Astrocyte (in vitro differentiated cells and primary cell): ENCODE data around the gene TWNK. TPM values are rescaled to one million over a fixed set of nuclear protein-coding genes. Genes with fewer than 3 reads are reported as not detected.
A peak's percentile ranks its signal among the peaks of the same experiment; 100 is the strongest.

Source experiments
- DNase-seq: peaks from one replicate; pipeline ENCODE4 v3.0.0-alpha.2; 2010; ENCODE audit warnings: low read depth
- FAIRE-seq: peaks from 2 replicates; lab custom pipeline; 2011; peaks lifted over from hg19 to GRCh38; lab: Jason Lieb, UNC
- H2AFZ ChIP-seq: 2 replicates; pipeline ENCODE4 v1.6.0; 2012; ENCODE audit warnings: low read depth, low read length, inconsistent platforms
- H3K27ac ChIP-seq: 2 replicates; pipeline ENCODE4 v1.5.1; 2011; ENCODE audit warnings: low read depth, low read length, inconsistent platforms
- H3K27me3 ChIP-seq: 2 replicates; pipeline ENCODE4 v1.6.0; 2011; ENCODE audit warnings: low read length, inconsistent platforms; ENCODE audit not compliant: insufficient read depth
- H3K36me3 ChIP-seq: 2 replicates; pipeline ENCODE4 v1.5.1; 2011; ENCODE audit warnings: low read length, inconsistent platforms; ENCODE audit not compliant: insufficient read depth
- H3K4me1 ChIP-seq: 2 replicates; pipeline ENCODE4 v1.5.1; 2011; ENCODE audit warnings: low read length, inconsistent platforms; ENCODE audit not compliant: insufficient read depth
- H3K4me2 ChIP-seq: 2 replicates; pipeline ENCODE4 v1.6.0; 2012; ENCODE audit warnings: low read length, inconsistent platforms
- H3K4me3 ChIP-seq: 2 replicates; pipeline ENCODE4 v1.5.1; 2011; ENCODE audit warnings: low read depth, mild to moderate bottlenecking, low read length, inconsistent platforms; ENCODE audit not compliant: insufficient read depth
- H3K79me2 ChIP-seq: 2 replicates; pipeline ENCODE4 v1.6.0; 2012; ENCODE audit warnings: mild to moderate bottlenecking, low read length, inconsistent platforms; ENCODE audit not compliant: insufficient read depth
- H3K9ac ChIP-seq: 2 replicates; pipeline ENCODE4 v1.6.0; 2012; ENCODE audit warnings: mild to moderate bottlenecking, low read length, inconsistent platforms
- H3K9me3 ChIP-seq: 2 replicates; pipeline ENCODE4 v1.5.1; 2012; ENCODE audit warnings: low read depth, mild to moderate bottlenecking, low read length, inconsistent platforms; ENCODE audit not compliant: insufficient read depth
- H4K20me1 ChIP-seq: 2 replicates; pipeline ENCODE4 v1.6.0; 2012; ENCODE audit warnings: low read length, inconsistent platforms; ENCODE audit not compliant: insufficient read depth
- H3K27ac Mint-ChIP-seq: one replicate; pipeline ENCODE4 v1.8.0; 2021; ENCODE audit warnings: mild to moderate bottlenecking, mixed read lengths; ENCODE audit not compliant: unreplicated experiment
- H3K27me3 Mint-ChIP-seq: one replicate; pipeline ENCODE4 v1.8.0; 2021; ENCODE audit warnings: low read depth, mixed read lengths; ENCODE audit not compliant: unreplicated experiment
- H3K36me3 Mint-ChIP-seq: one replicate; pipeline ENCODE4 v1.8.0; 2021; ENCODE audit warnings: low read depth, mixed read lengths; ENCODE audit not compliant: unreplicated experiment
- H3K4me1 Mint-ChIP-seq: one replicate; pipeline ENCODE4 v1.8.0; 2021; ENCODE audit warnings: low read depth, mixed read lengths; ENCODE audit not compliant: unreplicated experiment
- H3K4me3 Mint-ChIP-seq: one replicate; pipeline ENCODE4 v1.8.0; 2021; ENCODE audit warnings: mild to moderate bottlenecking, moderate library complexity, mixed read lengths; ENCODE audit not compliant: unreplicated experiment
- H3K9me3 Mint-ChIP-seq: one replicate; pipeline ENCODE4 v1.8.0; 2021; ENCODE audit warnings: mild to moderate bottlenecking, mixed read lengths; ENCODE audit not compliant: unreplicated experiment
- EZH2 ChIP-seq: IDR thresholded peaks from 2 replicates; pipeline ENCODE4 v1.6.1; 2012; ENCODE audit warnings: mild to moderate bottlenecking, low read length, inconsistent platforms; ENCODE audit not compliant: insufficient read depth
- total RNA-seq: library from RNA; stranded (reverse); gene quantifications from 2 replicates; pipeline ENCODE4 v1.2.1, GENCODE V29; 2021
- TF ChIP-seq, protein P1 (sequence below): IDR thresholded peaks from 2 replicates; pipeline ENCODE4 v1.5.1; 2011; ENCODE audit warnings: low read depth, mild to moderate bottlenecking, inconsistent platforms, low read length, moderate library complexity; ENCODE audit not compliant: insufficient read depth

TWNK gene
- total RNA-seq, 1 donor from 2014 or later: 12.9 TPM

DNA sequence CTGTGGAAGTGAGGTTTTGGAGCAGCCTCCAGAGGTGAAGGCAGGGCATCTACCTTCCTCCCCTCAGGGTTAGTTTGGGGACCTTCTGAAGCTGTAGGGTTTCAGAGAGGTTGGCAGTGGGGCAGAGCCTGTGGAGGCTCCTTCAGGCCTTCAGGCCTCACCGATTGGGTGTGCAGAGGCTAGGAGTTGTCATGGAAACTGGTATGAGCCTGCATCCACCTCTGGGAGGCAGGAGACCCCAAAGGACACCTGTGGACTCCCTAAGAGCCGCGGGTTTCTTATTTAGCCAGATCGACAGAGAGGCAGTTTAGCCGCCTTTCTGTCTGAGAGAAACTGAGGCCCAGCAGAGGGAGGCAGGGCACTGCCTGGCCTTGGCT, 14.3 kb downstream of the TWNK start:
- Mint-ChIP-seq H3K36me3 (peaks cover 3% of the 10 kb centered on the region), H3K9me3 (peaks cover 4% of the 10 kb centered on the region), H3K4me1 (peaks cover 10% of the 10 kb centered on the region), H3K27me3 (no peaks in the 10 kb centered on the region), H3K4me3 (peak overlapping the region; percentile 89), H3K27ac (no peak overlapping the region)
- peaks cover 54% of the 10 kb centered on the region for H3K79me2 ChIP-seq
- H2AFZ ChIP-seq: no peak overlapping the region
- H3K27me3 ChIP-seq: no peaks in the 10 kb centered on the region
- no peak for DNase-seq
- H4K20me1 ChIP-seq: peaks cover 55% of the 10 kb centered on the region
- peaks cover 10% of the 10 kb centered on the region for H3K36me3 ChIP-seq
- TF ChIP-seq, protein P1, sequence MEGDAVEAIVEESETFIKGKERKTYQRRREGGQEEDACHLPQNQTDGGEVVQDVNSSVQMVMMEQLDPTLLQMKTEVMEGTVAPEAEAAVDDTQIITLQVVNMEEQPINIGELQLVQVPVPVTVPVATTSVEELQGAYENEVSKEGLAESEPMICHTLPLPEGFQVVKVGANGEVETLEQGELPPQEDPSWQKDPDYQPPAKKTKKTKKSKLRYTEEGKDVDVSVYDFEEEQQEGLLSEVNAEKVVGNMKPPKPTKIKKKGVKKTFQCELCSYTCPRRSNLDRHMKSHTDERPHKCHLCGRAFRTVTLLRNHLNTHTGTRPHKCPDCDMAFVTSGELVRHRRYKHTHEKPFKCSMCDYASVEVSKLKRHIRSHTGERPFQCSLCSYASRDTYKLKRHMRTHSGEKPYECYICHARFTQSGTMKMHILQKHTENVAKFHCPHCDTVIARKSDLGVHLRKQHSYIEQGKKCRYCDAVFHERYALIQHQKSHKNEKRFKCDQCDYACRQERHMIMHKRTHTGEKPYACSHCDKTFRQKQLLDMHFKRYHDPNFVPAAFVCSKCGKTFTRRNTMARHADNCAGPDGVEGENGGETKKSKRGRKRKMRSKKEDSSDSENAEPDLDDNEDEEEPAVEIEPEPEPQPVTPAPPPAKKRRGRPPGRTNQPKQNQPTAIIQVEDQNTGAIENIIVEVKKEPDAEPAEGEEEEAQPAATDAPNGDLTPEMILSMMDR: no peak
- no peak for TF ChIP-seq EZH2
- FAIRE-seq: no peak
- H3K9me3 ChIP-seq: no peaks in the 10 kb centered on the region
- peaks cover 31% of the 10 kb centered on the region for H3K4me1 ChIP-seq
- peak overlapping the region; percentile 94 for H3K9ac ChIP-seq
- H3K4me3 ChIP-seq: peak overlapping the region; percentile 89
- peak overlapping the region; percentile 93 for H3K4me2 ChIP-seq
- peak overlapping the region; percentile 92 for H3K27ac ChIP-seq

DNA sequence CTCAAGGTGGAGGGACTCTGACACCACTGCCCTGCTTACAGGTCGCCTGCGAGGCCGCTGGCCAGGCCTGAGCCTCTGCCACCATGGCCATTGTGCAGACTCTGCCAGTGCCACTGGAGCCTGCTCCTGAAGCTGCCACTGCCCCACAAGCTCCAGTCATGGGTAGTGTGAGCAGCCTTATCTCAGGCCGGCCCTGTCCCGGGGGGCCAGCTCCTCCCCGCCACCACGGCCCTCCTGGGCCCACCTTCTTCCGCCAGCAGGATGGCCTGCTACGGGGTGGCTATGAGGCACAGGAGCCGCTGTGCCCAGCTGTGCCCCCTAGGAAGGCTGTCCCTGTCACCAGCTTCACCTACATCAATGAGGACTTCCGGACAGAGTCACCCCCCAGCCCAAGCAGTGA, 15.1 kb downstream of the TWNK start:
- H3K27ac ChIP-seq: peak overlapping the region; percentile 92
- H3K9ac ChIP-seq: peak overlapping the region; percentile 94
- H3K27me3 ChIP-seq: no peaks in the 10 kb centered on the region
- peaks cover 10% of the 10 kb centered on the region for H3K36me3 ChIP-seq
- no peaks in the 10 kb centered on the region for H3K9me3 ChIP-seq
- FAIRE-seq: no peak
- DNase-seq: no peak
- H4K20me1 ChIP-seq: peaks cover 62% of the 10 kb centered on the region
- peak overlapping the region; percentile 93 for H3K4me2 ChIP-seq
- Mint-ChIP-seq H3K36me3 (peaks cover 3% of the 10 kb centered on the region), H3K27ac (no peak overlapping the region), H3K27me3 (no peaks in the 10 kb centered on the region), H3K9me3 (peaks cover 4% of the 10 kb centered on the region), H3K4me3 (no peak overlapping the region), H3K4me1 (peaks cover 9% of the 10 kb centered on the region)
- H2AFZ ChIP-seq: no peak overlapping the region
- peaks cover 54% of the 10 kb centered on the region for H3K79me2 ChIP-seq
- TF ChIP-seq EZH2: no peak
- TF ChIP-seq, protein P1: no peak
- no peak overlapping the region for H3K4me3 ChIP-seq
- peaks cover 35% of the 10 kb centered on the region for H3K4me1 ChIP-seq

- Mint-ChIP-seq H3K36me3 (peaks cover 3% of the 10 kb centered on the region), H3K9me3 (peaks cover 2% of the 10 kb centered on the region), H3K4me3 (no peak overlapping the region), H3K4me1 (peaks cover 15% of the 10 kb centered on the region), H3K27me3 (no peaks in the 10 kb centered on the region), H3K27ac (no peak overlapping the region)
- Histone ChIP-seq H3K27ac (no peak overlapping the region), H3K36me3 (peaks cover 10% of the 10 kb centered on the region), H2AFZ (no peak overlapping the region), H3K9me3 (no peaks in the 10 kb centered on the region), H3K9ac (no peak overlapping the region), H3K79me2 (peaks cover 54% of the 10 kb centered on the region), H3K27me3 (no peaks in the 10 kb centered on the region), H3K4me1 (peaks cover 25% of the 10 kb centered on the region), H3K4me2 (no peak overlapping the region), H4K20me1 (peaks cover 68% of the 10 kb centered on the region), H3K4me3 (no peak overlapping the region)
- no peak for FAIRE-seq
- no peak for DNase-seq
- TF ChIP-seq EZH2: no peak
- TF ChIP-seq, protein P1: no peak
Measured at GRCh38 chr10:101003639-101004206, 16.4 kb downstream of the TWNK start.
